ENCODE data around the gene ADGRG6.

DNA sequence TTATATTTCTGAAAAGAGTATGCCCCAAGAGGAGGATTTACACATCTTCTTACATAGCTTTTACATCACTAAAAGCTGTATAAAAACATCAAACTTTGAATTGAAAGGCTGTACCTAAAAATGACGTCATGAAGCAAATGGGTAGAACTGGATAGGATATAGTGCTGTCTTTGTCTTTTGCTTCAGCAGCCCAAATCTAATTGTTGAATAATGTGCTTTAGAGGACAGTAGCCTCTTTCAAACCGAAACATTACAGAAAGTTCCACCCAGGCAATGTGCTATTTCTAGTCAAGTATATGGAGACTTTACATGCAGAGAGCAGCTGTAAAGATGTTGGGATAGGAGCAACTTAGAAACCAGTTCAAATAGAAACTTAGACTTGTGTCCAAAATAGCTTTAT, 51.9 kb downstream of the ADGRG6 start:
- TF ChIP-seq EZH2 (IDR thresholded peaks at IDR 0.05) (no peak), FOXP2 (optimal IDR thresholded peaks at IDR 0.05; ENCODE audit: control extremely low read depth, extremely low read length, insufficient read depth) (no peak)

All from SK-N-MC (cell line).